ENCODE data around the gene THY1.

Gene THY1

DNA sequence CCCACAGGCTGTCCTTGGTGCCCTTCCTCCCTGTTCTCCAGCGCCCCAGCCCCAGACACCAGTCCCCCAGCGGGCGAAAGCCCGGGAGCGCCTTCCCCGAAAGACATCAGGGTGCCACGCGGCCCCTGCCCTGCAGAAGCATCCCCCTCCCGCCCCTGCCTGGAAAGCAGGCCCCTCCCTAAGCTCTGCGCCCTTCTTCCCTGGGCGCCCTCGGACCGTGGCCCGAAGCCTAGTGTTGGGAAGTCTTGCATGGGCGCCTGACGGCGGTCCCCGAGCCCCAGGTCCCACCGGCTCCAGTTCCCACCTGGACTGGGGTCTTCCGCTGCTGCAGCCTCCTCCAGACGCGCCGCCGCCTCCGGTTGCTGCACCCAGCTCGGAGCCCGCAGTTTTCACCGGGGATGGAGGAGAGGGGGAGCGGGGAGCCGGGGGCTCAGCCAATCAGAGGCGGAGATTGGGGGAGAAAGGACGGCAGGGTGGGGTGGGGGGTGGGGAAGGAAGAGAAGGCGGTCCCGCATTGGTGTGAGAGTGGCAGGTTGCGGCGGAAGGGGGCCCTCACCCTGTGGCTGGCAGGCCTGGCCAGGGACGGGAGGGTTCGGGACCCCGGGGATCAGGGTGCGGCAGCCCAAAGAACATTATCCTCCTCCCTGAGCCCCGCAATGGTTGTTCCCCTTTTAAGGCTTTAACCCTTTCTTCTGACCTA, at the start of gene THY1:
THY1 (minus strand) TSS at position 364 of the 700 bp plus-strand sequence. CDS start 2,267 bp downstream, outside the sequence.
- TF ChIP-seq, protein P1, sequence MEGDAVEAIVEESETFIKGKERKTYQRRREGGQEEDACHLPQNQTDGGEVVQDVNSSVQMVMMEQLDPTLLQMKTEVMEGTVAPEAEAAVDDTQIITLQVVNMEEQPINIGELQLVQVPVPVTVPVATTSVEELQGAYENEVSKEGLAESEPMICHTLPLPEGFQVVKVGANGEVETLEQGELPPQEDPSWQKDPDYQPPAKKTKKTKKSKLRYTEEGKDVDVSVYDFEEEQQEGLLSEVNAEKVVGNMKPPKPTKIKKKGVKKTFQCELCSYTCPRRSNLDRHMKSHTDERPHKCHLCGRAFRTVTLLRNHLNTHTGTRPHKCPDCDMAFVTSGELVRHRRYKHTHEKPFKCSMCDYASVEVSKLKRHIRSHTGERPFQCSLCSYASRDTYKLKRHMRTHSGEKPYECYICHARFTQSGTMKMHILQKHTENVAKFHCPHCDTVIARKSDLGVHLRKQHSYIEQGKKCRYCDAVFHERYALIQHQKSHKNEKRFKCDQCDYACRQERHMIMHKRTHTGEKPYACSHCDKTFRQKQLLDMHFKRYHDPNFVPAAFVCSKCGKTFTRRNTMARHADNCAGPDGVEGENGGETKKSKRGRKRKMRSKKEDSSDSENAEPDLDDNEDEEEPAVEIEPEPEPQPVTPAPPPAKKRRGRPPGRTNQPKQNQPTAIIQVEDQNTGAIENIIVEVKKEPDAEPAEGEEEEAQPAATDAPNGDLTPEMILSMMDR (conservative IDR thresholded peaks at IDR 0.05), result no peak
- TF ChIP-seq ZFX (IDR thresholded peaks at IDR 0.05), result no peak
- H3K27ac ChIP-seq, result no peak within 1 kb of the TSS

DNA sequence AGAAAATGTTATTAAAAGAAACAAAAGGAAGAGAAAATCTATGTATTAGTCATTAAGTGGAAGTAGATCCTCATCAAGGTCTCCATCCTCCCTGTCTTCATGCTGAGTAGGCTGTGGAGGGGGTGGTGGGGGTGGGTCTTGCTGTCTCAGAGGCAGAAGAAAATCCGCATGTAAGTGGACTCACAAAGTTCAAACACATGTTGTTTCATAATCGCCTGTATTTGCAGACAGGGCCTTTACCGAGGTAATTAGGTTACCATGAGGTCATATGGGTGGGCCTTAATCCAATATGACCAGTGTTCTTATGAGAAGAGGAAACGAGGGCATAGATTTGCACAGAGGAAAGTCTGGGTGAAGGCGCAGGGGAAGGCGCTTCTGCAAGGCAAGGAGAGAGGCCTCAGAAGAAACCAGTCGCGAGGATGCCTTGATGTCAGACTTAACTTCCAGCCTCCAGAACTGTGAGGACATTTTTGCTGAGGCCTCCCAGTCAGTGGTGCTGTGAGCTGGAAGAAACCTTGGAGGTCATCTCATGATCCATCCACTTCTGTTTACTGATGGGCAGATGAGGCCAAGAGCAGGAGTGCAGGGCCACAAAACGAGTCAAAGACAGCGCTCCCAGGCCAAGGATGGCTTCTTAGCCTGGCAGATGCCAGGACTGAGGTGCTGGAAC, 49.3 kb upstream of the THY1 start:
- H3K27ac ChIP-seq, result no peak overlapping the region
- no peak for TF ChIP-seq ZFX (IDR thresholded peaks at IDR 0.05)
- TF ChIP-seq, protein P1 (conservative IDR thresholded peaks at IDR 0.05), result no peak

DNA sequence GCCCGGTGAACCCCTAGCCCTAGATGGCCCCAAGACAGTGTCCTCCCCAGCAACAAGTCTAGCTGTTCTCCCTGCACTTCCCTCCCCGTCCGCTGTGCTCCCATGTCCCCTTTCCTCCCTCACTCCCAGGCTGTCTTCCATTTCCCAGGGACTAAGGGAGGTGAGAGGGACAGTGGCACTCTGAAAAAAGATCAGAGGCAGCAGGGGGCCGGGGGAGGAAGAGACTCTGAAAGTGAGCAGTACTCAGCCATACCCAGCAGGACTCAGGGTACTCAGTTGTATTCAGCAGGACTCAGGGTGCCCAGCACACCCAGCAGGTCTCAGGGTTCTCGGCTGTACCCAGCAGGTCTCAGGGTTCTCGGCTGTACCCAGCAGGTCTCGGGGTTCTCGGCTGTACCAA, 48.4 kb upstream of the THY1 start:
- TF ChIP-seq, protein P1 (conservative IDR thresholded peaks at IDR 0.05), result no peak
- TF ChIP-seq ZFX (IDR thresholded peaks at IDR 0.05), result no peak
- H3K27ac ChIP-seq, result no peak overlapping the region

DNA sequence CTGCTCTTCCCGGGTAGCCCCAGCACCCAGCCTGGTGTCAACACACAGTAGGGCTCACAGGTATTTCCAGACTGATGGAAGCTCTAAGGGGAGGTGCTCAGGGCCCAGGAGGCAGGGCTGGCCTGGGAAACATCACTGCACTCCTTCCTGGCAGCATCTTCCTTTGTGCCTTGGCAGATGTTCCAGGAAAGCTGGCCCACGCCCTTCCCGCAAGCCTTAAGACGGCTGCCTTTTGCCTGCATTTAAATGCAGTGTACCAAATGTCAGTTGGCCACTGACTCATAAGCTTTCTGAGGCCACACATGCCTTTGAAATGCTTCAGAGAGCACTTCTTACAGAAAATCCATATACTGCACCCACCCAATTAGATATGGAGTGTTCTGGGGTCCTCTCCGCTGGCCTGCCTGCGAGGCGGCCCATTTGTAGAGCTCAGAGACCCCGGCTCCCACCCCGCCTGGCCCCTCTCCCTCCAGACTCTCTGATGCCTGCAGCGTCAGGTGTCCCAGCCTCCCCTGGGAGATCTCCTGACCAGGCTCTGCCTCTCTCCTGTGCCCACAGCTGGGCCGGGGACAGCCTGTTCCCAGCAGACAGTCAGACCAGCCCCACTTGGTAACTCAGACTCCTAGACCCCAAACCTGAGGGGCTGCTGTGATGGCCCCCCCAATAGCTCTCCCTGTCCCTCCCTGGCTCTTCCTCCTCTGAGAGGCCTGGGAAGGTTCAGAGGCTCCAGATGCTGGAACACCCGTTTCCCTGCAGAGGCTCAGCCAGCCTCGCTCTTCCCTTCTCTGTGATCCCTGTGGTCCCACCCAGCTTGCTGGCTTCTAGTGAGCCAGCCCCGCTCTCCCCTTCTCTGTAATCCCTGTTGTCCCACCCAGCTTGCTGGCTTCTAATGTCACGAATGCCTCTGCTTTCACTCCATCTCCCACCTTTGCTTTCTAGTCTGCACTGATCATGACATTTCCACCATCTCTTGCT, 47.6 kb upstream of the THY1 start:
- TF ChIP-seq ZFX (IDR thresholded peaks at IDR 0.05), result no peak
- TF ChIP-seq, protein P1 (conservative IDR thresholded peaks at IDR 0.05), result no peak
- H3K27ac ChIP-seq, result no peak overlapping the region

DNA sequence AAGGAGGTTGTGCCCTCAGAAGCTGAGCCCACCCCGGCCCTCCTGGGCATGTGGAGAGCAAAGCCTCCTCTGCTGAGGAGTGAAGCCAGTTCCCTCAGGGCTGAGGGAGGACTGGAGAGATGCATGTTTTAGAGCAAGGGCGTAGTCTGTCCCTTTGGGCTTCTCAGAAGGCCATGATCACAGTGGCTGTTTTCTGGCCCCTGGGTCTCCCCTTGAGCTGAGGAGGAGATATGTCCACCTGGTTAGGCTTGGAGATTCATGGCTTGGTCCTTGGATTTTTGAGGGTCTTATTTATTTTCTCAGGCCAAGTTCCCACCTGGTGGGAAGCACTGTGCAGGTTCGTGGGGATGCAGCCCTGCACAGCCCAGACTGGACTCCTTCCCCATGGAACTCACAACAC, 46.5 kb upstream of the THY1 start:
- H3K27ac ChIP-seq, result no peak overlapping the region
- TF ChIP-seq, protein P1 (conservative IDR thresholded peaks at IDR 0.05), result no peak
- TF ChIP-seq ZFX (IDR thresholded peaks at IDR 0.05), result no peak

DNA sequence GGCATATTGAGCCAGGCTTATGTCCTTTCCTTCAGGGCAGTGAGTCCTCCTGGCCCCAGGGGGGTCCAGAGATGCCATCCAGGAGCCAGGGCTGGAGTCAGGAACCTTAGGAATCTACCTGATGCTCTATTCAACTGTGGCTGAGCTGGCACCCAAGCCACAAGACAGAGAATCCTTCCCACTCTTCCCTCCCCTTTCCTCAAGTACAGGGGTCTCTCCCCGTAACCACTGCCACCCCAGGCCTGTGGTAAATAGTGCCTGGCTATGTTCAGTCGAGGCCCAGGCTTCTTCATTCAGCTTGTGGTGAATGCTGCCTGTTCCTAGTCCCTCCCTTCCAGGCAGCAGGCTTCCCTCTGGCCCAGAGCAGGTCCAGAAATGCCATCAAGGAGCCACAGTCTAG, 45.5 kb upstream of the THY1 start:
- TF ChIP-seq, protein P1 (conservative IDR thresholded peaks at IDR 0.05), result no peak
- TF ChIP-seq ZFX (IDR thresholded peaks at IDR 0.05), result no peak
- H3K27ac ChIP-seq, result no peak overlapping the region

All from C4-2B (cell line).